PC-3 (cell line): ENCODE data around the gene IL18R1.

Experiments
- CTCF ChIP-seq: fragments of 300-600 bp; sonication (generic); conservative IDR thresholded peaks from 2 replicates; pipeline ENCODE4 v1.5.1; 2017; ENCODE audit warnings: antibody characterized with exemption, low read depth, mild to moderate bottlenecking, low read length
- EZH2 ChIP-seq: fragments of 300-600 bp; sonication (generic); IDR thresholded peaks from one replicate; pipeline ENCODE4 v1.6.1; 2017; ENCODE audit warnings: antibody characterized with exemption, mild to moderate bottlenecking, low read length; ENCODE audit not compliant: unreplicated experiment

GRCh38 chr2:102423368-102423767 lies 67.8 kb downstream of the IL18R1 start:
- TF ChIP-seq CTCF (no peak), EZH2 (no peak)
